ENCODE measurements around the gene DCAF10.

Gene DCAF10

DNA sequence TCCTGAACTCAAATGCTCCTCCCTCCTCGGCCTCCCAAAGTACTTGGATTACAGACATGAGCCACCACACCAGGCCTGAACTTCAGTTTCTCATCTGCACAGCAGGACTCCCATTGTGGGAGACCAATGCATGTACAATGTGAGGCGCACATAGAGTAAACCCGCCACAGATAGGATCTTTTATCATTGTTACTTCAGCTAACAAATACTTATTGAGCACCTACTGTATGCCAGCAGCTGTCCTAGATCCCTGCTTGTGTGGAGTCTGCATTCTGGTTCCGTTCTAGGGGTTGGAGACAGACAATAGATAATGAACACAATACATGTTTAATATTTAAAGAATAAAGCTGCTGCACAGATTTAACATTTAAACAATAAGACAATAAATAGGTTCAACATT, 109.7 kb downstream of the DCAF10 start:
- no peak for DNase-seq
- TF ChIP-seq, protein P1, sequence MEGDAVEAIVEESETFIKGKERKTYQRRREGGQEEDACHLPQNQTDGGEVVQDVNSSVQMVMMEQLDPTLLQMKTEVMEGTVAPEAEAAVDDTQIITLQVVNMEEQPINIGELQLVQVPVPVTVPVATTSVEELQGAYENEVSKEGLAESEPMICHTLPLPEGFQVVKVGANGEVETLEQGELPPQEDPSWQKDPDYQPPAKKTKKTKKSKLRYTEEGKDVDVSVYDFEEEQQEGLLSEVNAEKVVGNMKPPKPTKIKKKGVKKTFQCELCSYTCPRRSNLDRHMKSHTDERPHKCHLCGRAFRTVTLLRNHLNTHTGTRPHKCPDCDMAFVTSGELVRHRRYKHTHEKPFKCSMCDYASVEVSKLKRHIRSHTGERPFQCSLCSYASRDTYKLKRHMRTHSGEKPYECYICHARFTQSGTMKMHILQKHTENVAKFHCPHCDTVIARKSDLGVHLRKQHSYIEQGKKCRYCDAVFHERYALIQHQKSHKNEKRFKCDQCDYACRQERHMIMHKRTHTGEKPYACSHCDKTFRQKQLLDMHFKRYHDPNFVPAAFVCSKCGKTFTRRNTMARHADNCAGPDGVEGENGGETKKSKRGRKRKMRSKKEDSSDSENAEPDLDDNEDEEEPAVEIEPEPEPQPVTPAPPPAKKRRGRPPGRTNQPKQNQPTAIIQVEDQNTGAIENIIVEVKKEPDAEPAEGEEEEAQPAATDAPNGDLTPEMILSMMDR (IDR thresholded peaks at IDR 0.05; ENCODE audit: low read depth, low read length, missing control alignments), result no peak
- Histone ChIP-seq H3K27me3 (replicated peaks) (no peaks in the 10 kb centered on the region), H3K36me3 (replicated peaks) (peaks cover 3% of the 10 kb centered on the region), H3K4me3 (ENCODE audit: low read depth, low read length) (no peak overlapping the region), H3K27ac (no peak overlapping the region)
- in situ Hi-C loops (cut with HindIII; ENCODE audit: low pct_ligation_motif_present, low sequenced_read_pairs), result no loop called here

DNA sequence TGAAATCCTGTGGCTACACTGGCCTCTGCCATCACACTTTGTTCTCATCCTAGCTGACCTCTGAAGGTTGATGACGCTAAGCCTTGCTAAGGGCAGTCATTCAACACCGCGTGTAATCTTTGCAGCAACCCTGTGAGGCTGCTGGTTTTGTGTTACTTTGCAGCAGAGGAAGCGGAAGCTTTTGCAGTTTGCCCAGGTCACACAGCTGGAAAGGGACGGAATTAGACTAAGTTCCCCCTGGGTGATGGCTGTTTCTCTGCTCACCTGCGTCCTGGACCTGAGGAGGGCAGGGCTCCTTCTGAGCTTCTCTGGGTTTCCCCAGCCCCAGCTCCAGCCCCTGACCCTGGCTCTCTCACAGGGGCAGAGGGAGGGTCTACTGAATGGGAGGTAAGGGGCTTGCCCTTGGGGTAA, 110.7 kb downstream of the DCAF10 start:
- H3K36me3 ChIP-seq (replicated peaks), result peaks cover 7% of the 10 kb centered on the region
- DNase-seq, result peak; percentile 46
- H3K27ac ChIP-seq, result no peak overlapping the region
- no peak overlapping the region for H3K4me3 ChIP-seq (ENCODE audit: low read depth, low read length)
- in situ Hi-C loops (cut with HindIII; ENCODE audit: low pct_ligation_motif_present, low sequenced_read_pairs), result no loop called here
- H3K27me3 ChIP-seq (replicated peaks), result no peaks in the 10 kb centered on the region
- TF ChIP-seq, protein P1 (IDR thresholded peaks at IDR 0.05; ENCODE audit: low read depth, low read length, missing control alignments), result no peak

DNA sequence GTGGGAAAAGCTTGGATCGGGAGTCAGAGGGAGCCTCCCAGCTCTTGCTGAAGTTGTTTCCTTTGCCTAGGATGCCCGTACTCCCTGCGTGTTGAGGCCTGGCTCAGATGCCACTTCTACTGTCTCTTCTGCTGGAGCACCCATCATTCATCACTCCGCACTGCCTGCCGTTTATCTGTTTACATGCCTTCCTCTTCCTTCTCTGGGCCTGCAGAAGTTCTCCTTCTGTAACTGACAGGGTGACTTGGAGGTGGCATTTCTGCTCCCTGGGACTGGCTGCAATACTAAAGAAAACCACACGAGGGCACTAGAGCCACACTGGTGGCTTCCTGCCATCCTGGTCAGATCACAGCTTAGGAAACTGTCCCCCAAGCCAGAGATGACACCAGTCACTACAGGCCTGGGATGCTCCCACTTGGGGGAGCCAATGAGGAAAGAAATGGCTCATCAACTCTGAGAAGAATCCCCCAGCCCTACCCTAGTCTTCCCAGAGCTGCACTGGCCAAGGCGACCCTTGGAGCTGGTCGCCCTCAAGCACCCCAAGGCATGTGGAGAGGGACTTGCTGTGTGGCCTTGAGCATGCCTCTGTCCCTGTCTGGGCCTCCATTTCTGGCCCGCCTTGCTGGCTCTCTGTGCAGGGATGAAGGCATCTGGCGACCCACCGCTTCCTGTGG, 113.0 kb downstream of the DCAF10 start:
- peaks cover 20% of the 10 kb centered on the region for H3K36me3 ChIP-seq (replicated peaks)
- TF ChIP-seq, protein P1 (IDR thresholded peaks at IDR 0.05; ENCODE audit: low read depth, low read length, missing control alignments), result peak; percentile 98

DNA sequence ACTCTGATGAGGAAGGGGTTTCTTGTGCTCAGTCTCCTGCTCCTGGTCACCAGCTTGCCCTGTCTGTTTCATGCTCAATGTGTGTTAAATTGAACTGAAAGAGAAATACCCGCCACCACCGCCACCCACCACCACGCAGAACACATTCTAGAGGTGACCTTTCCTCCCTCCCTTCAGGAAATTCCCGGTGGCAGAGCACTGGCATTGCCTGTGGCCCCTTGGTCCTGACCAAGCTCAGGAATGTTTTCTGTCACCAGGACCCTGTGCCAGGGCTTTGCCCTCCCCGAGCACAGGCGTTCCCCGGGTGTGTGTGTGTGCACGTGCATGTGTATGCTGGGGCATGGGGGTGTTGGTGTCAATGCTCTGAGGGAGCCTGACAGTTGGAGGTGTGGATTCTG, 113.6 kb downstream of the DCAF10 start:
- Histone ChIP-seq H3K36me3 (replicated peaks) (peaks cover 26% of the 10 kb centered on the region), H3K4me3 (ENCODE audit: low read depth, low read length) (no peak overlapping the region), H3K27ac (no peak overlapping the region), H3K27me3 (replicated peaks) (no peaks in the 10 kb centered on the region)
- in situ Hi-C loops (cut with HindIII; ENCODE audit: low pct_ligation_motif_present, low sequenced_read_pairs), result no loop called here
- DNase-seq, result no peak
- TF ChIP-seq, protein P1 (IDR thresholded peaks at IDR 0.05; ENCODE audit: low read depth, low read length, missing control alignments), result no peak

More for the DNA sequence above, 113.0 kb downstream of the DCAF10 start:
- DNase-seq, result peak; percentile 69
- no peak overlapping the region for H3K4me3 ChIP-seq (ENCODE audit: low read depth, low read length)
- H3K27me3 ChIP-seq (replicated peaks), result no peaks in the 10 kb centered on the region
- in situ Hi-C loops (cut with HindIII; ENCODE audit: low pct_ligation_motif_present, low sequenced_read_pairs), result no loop called here
- no peak overlapping the region for H3K27ac ChIP-seq

DNA sequence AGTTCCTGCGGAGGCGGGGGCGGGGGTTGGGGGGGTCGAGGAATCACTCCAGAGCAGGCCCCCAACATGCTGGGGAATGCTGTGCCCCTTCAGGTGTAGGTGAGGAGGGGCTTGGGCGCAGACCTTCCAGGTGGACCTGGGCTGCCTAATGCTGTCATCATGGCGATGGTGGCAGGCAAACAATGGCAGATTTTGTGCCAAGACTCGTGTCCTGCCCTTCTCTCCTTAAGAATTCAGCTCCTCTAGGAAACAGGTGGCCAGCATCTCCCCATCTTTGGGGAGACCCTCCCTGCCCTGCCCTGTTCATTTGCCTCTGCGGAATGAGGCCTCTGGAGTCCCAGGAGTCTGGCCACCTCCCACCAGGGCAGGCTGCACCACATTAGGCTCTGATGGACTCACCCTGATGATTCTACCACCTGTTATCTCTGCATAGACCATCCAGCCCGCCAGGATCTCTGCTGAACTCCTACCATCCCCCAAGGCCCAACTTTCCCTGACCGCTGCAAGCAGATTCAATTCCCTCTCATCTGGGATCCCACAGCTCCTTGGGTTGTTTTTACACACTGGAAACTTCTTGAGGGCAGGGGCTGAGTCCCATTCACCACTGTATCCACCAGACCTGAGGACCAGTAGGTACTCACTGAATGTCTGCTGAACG, 114.2 kb downstream of the DCAF10 start:
- Histone ChIP-seq H3K4me3 (ENCODE audit: low read depth, low read length) (no peak overlapping the region), H3K36me3 (replicated peaks) (peaks cover 28% of the 10 kb centered on the region)
- in situ Hi-C loops (cut with HindIII; ENCODE audit: low pct_ligation_motif_present, low sequenced_read_pairs), result no loop called here

More for the DNA sequence above, 114.2 kb downstream of the DCAF10 start:
- no peaks in the 10 kb centered on the region for H3K27me3 ChIP-seq (replicated peaks)
- no peak overlapping the region for H3K27ac ChIP-seq
- DNase-seq, result no peak
- TF ChIP-seq, protein P1 (IDR thresholded peaks at IDR 0.05; ENCODE audit: low read depth, low read length, missing control alignments), result no peak
